Prostate gland (tissue), 2 donors: ENCODE measurements around the gene PTEN.

Source experiments
- CTCF ChIP-seq, 4 experiments: fragments of 200-600 bp in 2 of 4; fragments of 450-650 bp in 2 of 4; sonication (generic) in 2 of 4; IDR thresholded peaks; 1 replicate in 3 of 4; 2 replicates in 1 of 4; pipeline ENCODE4 v1.5.1; 2016 to 2019; ENCODE audit warnings: antibody characterized with exemption in 4 of 4, mild to moderate bottlenecking in 2 of 4, moderate library complexity in 2 of 4
- POLR2A ChIP-seq: fragments of 450-650 bp; IDR thresholded peaks from one replicate; pipeline ENCODE4 v1.6.1; 2016; ENCODE audit warnings: antibody characterized with exemption, mild to moderate bottlenecking
- POLR2AphosphoS5 ChIP-seq: sonication (generic); formaldehyde crosslinking; IDR thresholded peaks from one replicate; pipeline ENCODE4 v1.6.1; 2017; ENCODE audit warnings: antibody characterized with exemption

DNA sequence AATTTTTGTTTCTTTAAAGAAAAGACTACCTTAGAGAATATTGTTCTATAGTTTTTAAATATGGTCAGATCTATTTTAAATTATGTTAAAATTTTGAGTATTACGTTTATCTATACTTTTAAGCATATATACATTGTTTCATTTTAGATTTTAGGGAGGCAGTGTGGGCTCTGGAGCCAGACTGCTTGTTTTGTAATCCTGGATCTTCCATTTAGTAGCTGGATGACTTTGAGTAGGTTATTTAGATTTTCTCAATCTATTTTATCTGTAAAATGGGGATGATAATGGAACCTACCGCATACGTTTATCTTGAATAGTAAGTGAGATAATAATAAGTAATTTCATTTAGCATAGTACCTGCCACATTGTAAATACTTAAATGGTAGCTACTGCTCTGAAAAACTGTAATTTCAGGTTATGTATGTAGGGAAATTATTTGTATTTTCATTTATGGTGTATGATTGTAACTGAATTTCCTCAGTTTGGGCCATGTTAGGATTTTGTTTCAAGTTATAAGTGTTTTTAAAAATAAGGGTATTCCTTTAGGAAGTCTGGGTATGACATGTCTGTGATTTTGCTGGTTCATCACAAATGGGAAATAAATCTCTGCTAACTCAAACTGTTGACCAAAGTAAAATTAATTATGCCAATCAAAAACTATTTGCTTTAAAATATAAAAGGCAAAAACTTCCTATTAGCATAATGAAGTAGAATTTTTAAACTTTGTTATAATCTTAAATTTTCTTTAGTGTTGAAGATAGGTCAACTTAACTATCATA is 6.5 kb downstream of the PTEN start:
- TF ChIP-seq CTCF (IDR thresholded peaks at IDR 0.05) (no peak), POLR2AphosphoS5 (no peak), POLR2A (no peak)
